22Rv1 (cell line): ENCODE data around the gene TIA1.
"Not testable (repeated sequence)": the region's sequence is repeated elsewhere in the genome, so short reads cannot be mapped to it uniquely, and the experiment has no call there.

Source experiments
- H3K27ac ChIP-seq: fragments of 450-650 bp; 2 replicates; pipeline ENCODE4 v1.5.1; 2017
- ZFX ChIP-seq: fragments of 450-650 bp; IDR thresholded peaks from 2 replicates; pipeline ENCODE4 v1.6.1; 2017; ENCODE audit warnings: antibody characterized with exemption, borderline replicate concordance
- TF ChIP-seq, protein P1 (sequence below): fragments of 450-650 bp; IDR thresholded peaks from 2 replicates; pipeline ENCODE4 v1.5.1; 2017; ENCODE audit warnings: mild to moderate bottlenecking

The TIA1 gene

GRCh38 chr2:70241340-70241739 is 7.1 kb downstream of the TIA1 start:
- H3K27ac ChIP-seq: no peak overlapping the region
- TF ChIP-seq, protein P1, sequence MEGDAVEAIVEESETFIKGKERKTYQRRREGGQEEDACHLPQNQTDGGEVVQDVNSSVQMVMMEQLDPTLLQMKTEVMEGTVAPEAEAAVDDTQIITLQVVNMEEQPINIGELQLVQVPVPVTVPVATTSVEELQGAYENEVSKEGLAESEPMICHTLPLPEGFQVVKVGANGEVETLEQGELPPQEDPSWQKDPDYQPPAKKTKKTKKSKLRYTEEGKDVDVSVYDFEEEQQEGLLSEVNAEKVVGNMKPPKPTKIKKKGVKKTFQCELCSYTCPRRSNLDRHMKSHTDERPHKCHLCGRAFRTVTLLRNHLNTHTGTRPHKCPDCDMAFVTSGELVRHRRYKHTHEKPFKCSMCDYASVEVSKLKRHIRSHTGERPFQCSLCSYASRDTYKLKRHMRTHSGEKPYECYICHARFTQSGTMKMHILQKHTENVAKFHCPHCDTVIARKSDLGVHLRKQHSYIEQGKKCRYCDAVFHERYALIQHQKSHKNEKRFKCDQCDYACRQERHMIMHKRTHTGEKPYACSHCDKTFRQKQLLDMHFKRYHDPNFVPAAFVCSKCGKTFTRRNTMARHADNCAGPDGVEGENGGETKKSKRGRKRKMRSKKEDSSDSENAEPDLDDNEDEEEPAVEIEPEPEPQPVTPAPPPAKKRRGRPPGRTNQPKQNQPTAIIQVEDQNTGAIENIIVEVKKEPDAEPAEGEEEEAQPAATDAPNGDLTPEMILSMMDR: no peak
- TF ChIP-seq ZFX: no peak

- TF ChIP-seq, protein P1: no peak
- TF ChIP-seq ZFX: no peak
Observed at GRCh38 chr2:70240599-70240998, 7.8 kb downstream of the TIA1 start.

DNA sequence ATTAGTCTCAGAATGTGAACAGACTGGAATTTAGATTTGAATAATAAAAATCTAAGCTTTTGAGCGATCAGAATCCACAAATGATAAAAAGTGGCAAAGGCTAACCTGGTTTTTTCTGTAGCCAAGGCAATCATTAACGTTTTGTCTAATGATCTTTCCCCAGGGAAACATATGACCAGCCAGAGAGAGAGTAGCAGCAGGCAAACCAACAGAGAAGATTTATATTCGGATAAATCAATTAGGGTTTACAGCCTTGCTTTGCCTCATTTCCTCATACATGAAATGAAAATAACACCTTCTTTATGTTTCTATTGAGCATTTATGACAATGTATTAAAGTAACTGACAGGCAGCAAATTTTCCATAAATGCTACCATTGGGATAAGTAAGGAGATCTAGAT is 14.5 kb downstream of the TIA1 start:
- no peak overlapping the region for H3K27ac ChIP-seq
- TF ChIP-seq, protein P1: no peak
- no peak for TF ChIP-seq ZFX

More at GRCh38 chr2:70240599-70240998, 7.8 kb downstream of the TIA1 start:
- no peak overlapping the region for H3K27ac ChIP-seq

GRCh38 chr2:70226781-70227180 is 21.6 kb downstream of the TIA1 start:
- TF ChIP-seq, protein P1: no peak
- no peak for TF ChIP-seq ZFX
- no peak overlapping the region for H3K27ac ChIP-seq

GRCh38 chr2:70223305-70223704 is 25.1 kb downstream of the TIA1 start:
- not testable (repeated sequence) for H3K27ac ChIP-seq

DNA sequence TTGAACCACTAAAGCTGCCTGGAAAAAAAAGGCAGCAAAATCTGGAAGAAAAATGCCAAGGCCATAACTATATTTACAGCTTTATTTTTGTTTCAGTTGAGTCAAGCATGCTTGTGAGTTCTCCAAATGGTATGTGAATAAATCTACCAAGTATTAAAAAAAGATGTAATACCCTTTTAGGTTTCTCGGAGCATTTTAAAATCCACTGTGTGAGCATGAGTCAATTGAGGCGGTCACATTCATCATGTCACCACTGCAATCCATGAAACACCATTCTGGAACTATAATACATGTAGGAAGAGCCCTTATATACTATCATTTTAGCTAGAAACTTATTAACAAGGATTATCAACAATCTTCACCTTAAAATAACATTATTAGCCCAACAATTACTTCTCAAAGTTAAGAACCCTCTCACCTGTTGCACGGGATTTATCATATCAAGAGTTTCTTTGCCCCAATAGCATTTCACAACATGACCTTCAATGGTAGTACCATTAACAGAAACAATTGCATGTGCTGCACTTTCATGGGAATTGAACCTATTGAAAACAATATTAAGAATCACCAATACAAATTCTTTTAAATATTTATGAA is 33.4 kb downstream of the TIA1 start:
- no peak overlapping the region for H3K27ac ChIP-seq
- TF ChIP-seq, protein P1: no peak
- no peak for TF ChIP-seq ZFX

GRCh38 chr2:70214365-70214764 is 34.1 kb downstream of the TIA1 start:
- TF ChIP-seq, protein P1: no peak
- TF ChIP-seq ZFX: no peak
- H3K27ac ChIP-seq: no peak overlapping the region

DNA sequence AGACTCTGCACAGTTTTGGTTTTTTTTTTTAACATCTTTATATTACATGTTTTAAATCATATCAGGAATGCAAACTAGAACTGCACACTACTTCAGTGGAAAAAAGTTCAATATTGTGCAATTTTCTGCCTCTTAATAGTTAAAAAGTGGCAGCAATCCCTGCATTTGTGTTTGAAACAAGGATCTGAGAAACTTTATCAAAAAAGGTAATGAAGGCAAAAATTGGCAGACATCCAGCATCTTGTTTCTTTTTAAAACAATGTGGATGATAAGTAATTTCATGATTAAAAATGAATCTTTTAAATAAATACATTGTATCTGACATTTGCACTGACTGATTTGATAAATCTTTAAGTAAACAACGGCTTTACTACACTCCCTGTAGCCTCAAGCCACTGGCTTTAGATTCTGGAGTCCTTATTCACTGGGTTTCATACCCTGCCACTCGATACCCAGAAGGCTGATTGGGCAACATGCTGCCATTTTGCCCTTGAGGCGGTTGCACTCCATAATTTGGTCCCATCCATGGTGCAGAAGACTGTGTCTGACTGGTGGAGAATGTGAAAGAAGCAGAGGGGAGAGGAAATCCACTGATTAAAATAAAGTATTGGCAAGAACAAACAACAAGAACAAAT is 36.0 kb downstream of the TIA1 start:
- no peak for TF ChIP-seq ZFX
- TF ChIP-seq, protein P1: no peak
- H3K27ac ChIP-seq: no peak overlapping the region
